ENCODE measurements around the gene PXN.

DNA sequence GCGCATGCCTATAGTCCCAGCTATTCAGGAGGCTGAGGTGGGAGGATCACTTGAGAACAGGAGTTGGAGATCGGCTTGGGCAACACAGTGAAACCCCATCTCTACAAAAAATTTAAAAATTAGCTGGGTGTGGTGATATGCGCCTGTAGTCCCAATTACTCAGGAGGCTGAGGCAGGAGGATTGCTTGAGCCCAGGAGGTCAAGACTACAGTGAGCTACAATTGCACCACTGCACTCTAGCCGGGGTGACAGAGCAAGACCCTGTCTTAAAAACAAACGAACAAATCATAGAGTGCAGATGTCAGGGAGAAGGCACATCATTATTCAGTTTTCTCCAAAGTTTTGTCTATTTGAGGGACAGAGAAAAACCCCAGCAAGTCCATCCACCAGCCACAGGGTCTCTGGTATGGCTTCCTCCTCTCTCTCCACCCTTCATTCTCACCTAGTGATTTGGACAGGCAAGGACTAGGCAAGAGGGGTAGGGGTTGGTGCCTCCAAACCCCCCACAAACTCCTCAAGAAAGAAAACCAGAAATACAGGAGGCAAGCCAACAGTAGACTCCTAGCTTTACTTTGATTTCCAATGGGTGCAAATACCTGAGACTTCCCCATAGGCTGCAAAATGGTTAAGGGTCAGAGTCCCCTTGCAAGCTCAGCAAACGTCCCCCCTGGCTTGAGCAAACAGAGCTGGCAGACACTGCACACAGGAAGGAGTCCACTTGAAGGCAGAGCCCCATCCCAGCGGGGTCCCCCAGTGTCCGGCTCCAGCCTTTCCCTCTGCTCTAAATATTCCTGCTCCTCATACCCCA is 38.1 kb downstream of the PXN start:
- TF ChIP-seq YY1 (IDR thresholded peaks at IDR 0.05; ENCODE audit: insufficient read depth, insufficient read length) (no peak), ZNF274 (IDR thresholded peaks at IDR 0.05; ENCODE audit: low read depth, low read length) (no peak)
